Coronary artery (tissue), 2 donors: ENCODE measurements around the gene PIK3R5.

ENCODE experiments used
- DNase-seq: peaks from one replicate; pipeline ENCODE4 v3.0.0-alpha.2; 2017; ENCODE audit warnings: low spot score
- H3K27ac ChIP-seq, 2 donors: fragments of 200-600 bp; sonication (generic); one replicate each; pipeline ENCODE4 v1.5.1; 2016 to 2019
- H3K4me3 ChIP-seq: fragments of 200-600 bp; sonication (generic); 2 replicates; pipeline ENCODE4 v1.5.1; 2016; ENCODE audit warnings: mild to moderate bottlenecking, moderate library complexity
- TF ChIP-seq, protein P1 (sequence below): fragments of 200-600 bp; sonication (generic); IDR thresholded peaks from one replicate; pipeline ENCODE4 v1.5.1; 2019; ENCODE audit warnings: antibody characterized with exemption

Gene PIK3R5

GRCh38 chr17:8981443-8981842 is 15.9 kb upstream of the PIK3R5 start:
- Histone ChIP-seq H3K27ac (no peak overlapping the region), H3K4me3 (no peak overlapping the region)
- TF ChIP-seq, protein P1, sequence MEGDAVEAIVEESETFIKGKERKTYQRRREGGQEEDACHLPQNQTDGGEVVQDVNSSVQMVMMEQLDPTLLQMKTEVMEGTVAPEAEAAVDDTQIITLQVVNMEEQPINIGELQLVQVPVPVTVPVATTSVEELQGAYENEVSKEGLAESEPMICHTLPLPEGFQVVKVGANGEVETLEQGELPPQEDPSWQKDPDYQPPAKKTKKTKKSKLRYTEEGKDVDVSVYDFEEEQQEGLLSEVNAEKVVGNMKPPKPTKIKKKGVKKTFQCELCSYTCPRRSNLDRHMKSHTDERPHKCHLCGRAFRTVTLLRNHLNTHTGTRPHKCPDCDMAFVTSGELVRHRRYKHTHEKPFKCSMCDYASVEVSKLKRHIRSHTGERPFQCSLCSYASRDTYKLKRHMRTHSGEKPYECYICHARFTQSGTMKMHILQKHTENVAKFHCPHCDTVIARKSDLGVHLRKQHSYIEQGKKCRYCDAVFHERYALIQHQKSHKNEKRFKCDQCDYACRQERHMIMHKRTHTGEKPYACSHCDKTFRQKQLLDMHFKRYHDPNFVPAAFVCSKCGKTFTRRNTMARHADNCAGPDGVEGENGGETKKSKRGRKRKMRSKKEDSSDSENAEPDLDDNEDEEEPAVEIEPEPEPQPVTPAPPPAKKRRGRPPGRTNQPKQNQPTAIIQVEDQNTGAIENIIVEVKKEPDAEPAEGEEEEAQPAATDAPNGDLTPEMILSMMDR = no peak
- DNase-seq = no peak

- TF ChIP-seq, protein P1 = no peak
- no peak for DNase-seq
- H3K27ac ChIP-seq = no peak overlapping the region
- H3K4me3 ChIP-seq = no peak overlapping the region
These were observed 14.2 kb upstream of the PIK3R5 start for GRCh38 chr17:8979715-8980114.

- no peak overlapping the region for H3K4me3 ChIP-seq
- TF ChIP-seq, protein P1 = no peak
- no peak for DNase-seq
- H3K27ac ChIP-seq = no peak overlapping the region
These were observed 11.1 kb upstream of the PIK3R5 start for GRCh38 chr17:8976638-8977037.

DNA sequence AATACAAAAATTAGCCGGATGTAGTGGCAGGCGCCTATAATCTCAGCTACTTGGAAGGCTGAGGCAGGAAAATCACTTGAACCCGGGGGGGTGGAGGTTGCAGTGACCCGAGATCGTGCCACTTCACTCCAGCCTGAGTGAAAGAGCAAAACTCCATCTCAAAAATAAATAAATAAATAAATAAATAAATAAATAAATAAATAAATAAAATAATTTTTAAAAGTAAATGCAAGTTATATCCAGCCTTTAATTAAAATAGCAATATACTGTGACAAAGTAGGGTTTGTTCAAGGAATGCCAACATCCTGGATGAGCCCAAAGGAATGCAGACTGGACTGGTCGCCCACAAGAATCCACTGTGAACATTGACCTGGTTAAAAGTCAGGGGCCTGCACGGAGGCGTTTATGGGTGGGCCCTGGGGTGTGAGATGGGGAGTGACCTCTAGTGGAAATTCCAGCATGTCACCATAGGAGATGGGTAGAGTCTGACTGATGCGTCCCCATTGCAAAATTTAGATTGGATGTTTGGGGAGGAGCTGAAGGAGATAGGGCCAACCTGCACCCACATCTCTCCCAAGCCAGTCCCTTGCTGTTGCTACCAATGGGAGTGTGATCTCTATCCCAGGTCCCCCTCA is 9.7 kb upstream of the PIK3R5 start:
- Histone ChIP-seq H3K4me3 (no peak overlapping the region), H3K27ac (no peak overlapping the region)
- TF ChIP-seq, protein P1 = no peak
- DNase-seq = no peak

- Histone ChIP-seq H3K27ac (no peak overlapping the region), H3K4me3 (no peak overlapping the region)
- no peak for DNase-seq
- TF ChIP-seq, protein P1 = no peak
These were observed 4.4 kb upstream of the PIK3R5 start for GRCh38 chr17:8969901-8970300.

- TF ChIP-seq, protein P1 = no peak
- DNase-seq = no peak
- Histone ChIP-seq H3K27ac (no peak overlapping the region), H3K4me3 (no peak overlapping the region)
These were observed 3.0 kb upstream of the PIK3R5 start for GRCh38 chr17:8968503-8968902.

DNA sequence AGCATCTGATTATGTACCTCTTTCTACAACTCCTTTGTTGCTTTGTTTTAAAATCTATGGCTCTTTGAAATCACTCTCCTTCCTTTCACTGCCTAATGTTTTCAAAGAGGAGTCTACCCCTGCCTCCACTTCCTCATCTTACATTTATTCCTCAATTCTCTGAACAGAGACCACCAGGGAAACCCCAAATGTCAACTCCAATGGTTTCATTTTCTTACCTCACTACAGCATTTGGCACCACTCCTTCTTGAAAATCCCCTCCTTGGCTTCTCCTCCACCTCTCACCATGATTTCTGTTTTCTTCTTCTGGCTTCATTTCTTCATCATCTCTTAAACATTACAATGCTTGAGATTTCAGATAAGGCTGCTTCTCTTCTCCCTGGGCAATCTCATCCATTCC is 2.4 kb upstream of the PIK3R5 start:
- no peak overlapping the region for H3K4me3 ChIP-seq
- H3K27ac ChIP-seq = no peak overlapping the region
- TF ChIP-seq, protein P1 = no peak
- DNase-seq = no peak
